Mucosa of stomach (tissue), 1 donor: Measurements from ENCODE around the gene ABHD17A.
A peak's percentile ranks its signal among the peaks of the same experiment; 100 is the strongest.
"Not testable (repeated sequence)": the region's sequence is repeated elsewhere in the genome, so short reads cannot be mapped to it uniquely, and the experiment has no call there.

Experiments used
- H3K27me3 ChIP-seq: one replicate; pipeline ENCODE4 v1.7.0; 2013; ENCODE audit warnings: mild to moderate bottlenecking, low read length; ENCODE audit not compliant: control insufficient read depth, insufficient read depth
- H3K36me3 ChIP-seq: one replicate; pipeline ENCODE4 v1.7.0; 2013; ENCODE audit warnings: low read length; ENCODE audit not compliant: control insufficient read depth, insufficient read depth
- H3K4me1 ChIP-seq: one replicate; pipeline ENCODE4 v1.7.0; 2013; ENCODE audit warnings: mild to moderate bottlenecking, low read length; ENCODE audit not compliant: control insufficient read depth, insufficient read depth
- H3K4me3 ChIP-seq: one replicate; pipeline ENCODE4 v1.7.0; 2013; ENCODE audit warnings: low read length
- H3K9ac ChIP-seq: one replicate; pipeline ENCODE4 v1.7.0; 2013; ENCODE audit warnings: mild to moderate bottlenecking, low read length, moderate library complexity
- H3K9me3 ChIP-seq: one replicate; pipeline ENCODE4 v1.7.0; 2013; ENCODE audit warnings: mild to moderate bottlenecking, low read length, moderate library complexity; ENCODE audit not compliant: control insufficient read depth
- donor health status: Pancreatic carcinoma.

The ABHD17A gene

GRCh38 chr19:1875646-1876495 lies 9.4 kb downstream of the ABHD17A start:
- H3K4me3 ChIP-seq = peak overlapping the region; percentile 93
- H3K4me1 ChIP-seq = peaks cover 37% of the 10 kb centered on the region
- H3K9me3 ChIP-seq = no peaks in the 10 kb centered on the region
- H3K36me3 ChIP-seq = no peaks in the 10 kb centered on the region
- peak overlapping the region; percentile 87 for H3K9ac ChIP-seq
- no peaks in the 10 kb centered on the region for H3K27me3 ChIP-seq

- peaks cover 37% of the 10 kb centered on the region for H3K4me1 ChIP-seq
- peak overlapping the region; percentile 87 for H3K9ac ChIP-seq
- H3K36me3 ChIP-seq, H3K27me3 ChIP-seq, H3K9me3 ChIP-seq: not testable (repeated sequence)
- H3K4me3 ChIP-seq = peak overlapping the region; percentile 93
These were observed 10.0 kb downstream of the ABHD17A start for GRCh38 chr19:1875265-1875645.

- H3K27me3 ChIP-seq = no peaks in the 10 kb centered on the region
- H3K36me3 ChIP-seq = no peaks in the 10 kb centered on the region
- peaks cover 37% of the 10 kb centered on the region for H3K4me1 ChIP-seq
- no peaks in the 10 kb centered on the region for H3K9me3 ChIP-seq
- H3K4me3 ChIP-seq = peak overlapping the region; percentile 93
- no peak overlapping the region for H3K9ac ChIP-seq
These were observed 10.6 kb downstream of the ABHD17A start for GRCh38 chr19:1874554-1875185.

GRCh38 chr19:1873524-1874473 lies 11.5 kb downstream of the ABHD17A start:
- Histone ChIP-seq H3K4me3 (peak overlapping the region; percentile 26), H3K4me1 (peaks cover 37% of the 10 kb centered on the region), H3K9ac (peak overlapping the region; percentile 76)

GRCh38 chr19:1872807-1873523 lies 12.3 kb downstream of the ABHD17A start:
- peak overlapping the region; percentile 26 for H3K4me3 ChIP-seq

More at GRCh38 chr19:1873524-1874473, 11.5 kb downstream of the ABHD17A start:
- no peaks in the 10 kb centered on the region for H3K36me3 ChIP-seq
- H3K27me3 ChIP-seq = no peaks in the 10 kb centered on the region
- no peaks in the 10 kb centered on the region for H3K9me3 ChIP-seq

GRCh38 chr19:1871630-1872029 lies 13.7 kb downstream of the ABHD17A start:
- H3K4me1 ChIP-seq = peaks cover 36% of the 10 kb centered on the region
- H3K9me3 ChIP-seq = no peaks in the 10 kb centered on the region
- H3K4me3 ChIP-seq = no peak overlapping the region
- H3K9ac ChIP-seq = no peak overlapping the region
- H3K36me3 ChIP-seq = no peaks in the 10 kb centered on the region
- H3K27me3 ChIP-seq = no peaks in the 10 kb centered on the region

More at GRCh38 chr19:1872807-1873523, 12.3 kb downstream of the ABHD17A start:
- Histone ChIP-seq H3K9ac (peak overlapping the region; percentile 76), H3K9me3 (no peaks in the 10 kb centered on the region), H3K27me3 (no peaks in the 10 kb centered on the region), H3K4me1 (peaks cover 37% of the 10 kb centered on the region), H3K36me3 (no peaks in the 10 kb centered on the region)

GRCh38 chr19:1871140-1871597 lies 14.1 kb downstream of the ABHD17A start:
- Histone ChIP-seq H3K4me1 (peaks cover 31% of the 10 kb centered on the region), H3K9me3 (no peaks in the 10 kb centered on the region), H3K9ac (no peak overlapping the region), H3K36me3 (no peaks in the 10 kb centered on the region), H3K4me3 (no peak overlapping the region), H3K27me3 (no peaks in the 10 kb centered on the region)

- no peak overlapping the region for H3K9ac ChIP-seq
- H3K27me3 ChIP-seq = no peaks in the 10 kb centered on the region
- H3K36me3 ChIP-seq = no peaks in the 10 kb centered on the region
- peaks cover 33% of the 10 kb centered on the region for H3K4me1 ChIP-seq
- no peaks in the 10 kb centered on the region for H3K9me3 ChIP-seq
- H3K4me3 ChIP-seq = no peak overlapping the region
These were observed 16.3 kb downstream of the ABHD17A start for GRCh38 chr19:1868971-1869370.

- Histone ChIP-seq H3K36me3 (no peaks in the 10 kb centered on the region), H3K4me1 (peaks cover 17% of the 10 kb centered on the region), H3K9me3 (no peaks in the 10 kb centered on the region), H3K9ac (no peak overlapping the region), H3K4me3 (no peak overlapping the region), H3K27me3 (no peaks in the 10 kb centered on the region)
These were observed 18.0 kb downstream of the ABHD17A start for GRCh38 chr19:1867349-1867724.

- Histone ChIP-seq H3K36me3 (no peaks in the 10 kb centered on the region), H3K9me3 (no peaks in the 10 kb centered on the region), H3K27me3 (no peaks in the 10 kb centered on the region), H3K9ac (no peak overlapping the region), H3K4me1 (peaks cover 14% of the 10 kb centered on the region), H3K4me3 (no peak overlapping the region)
These were observed 18.5 kb downstream of the ABHD17A start for GRCh38 chr19:1866693-1867348.
